ENCODE results near the gene SLC24A4. TPM values are rescaled to one million over a fixed set of nuclear protein-coding genes. Genes with fewer than 3 reads are reported as not detected.

Gene SLC24A4
- total and polyA plus RNA-seq, 2 experiments from 2014 or later = 0.46 to 0.50 TPM

DNA sequence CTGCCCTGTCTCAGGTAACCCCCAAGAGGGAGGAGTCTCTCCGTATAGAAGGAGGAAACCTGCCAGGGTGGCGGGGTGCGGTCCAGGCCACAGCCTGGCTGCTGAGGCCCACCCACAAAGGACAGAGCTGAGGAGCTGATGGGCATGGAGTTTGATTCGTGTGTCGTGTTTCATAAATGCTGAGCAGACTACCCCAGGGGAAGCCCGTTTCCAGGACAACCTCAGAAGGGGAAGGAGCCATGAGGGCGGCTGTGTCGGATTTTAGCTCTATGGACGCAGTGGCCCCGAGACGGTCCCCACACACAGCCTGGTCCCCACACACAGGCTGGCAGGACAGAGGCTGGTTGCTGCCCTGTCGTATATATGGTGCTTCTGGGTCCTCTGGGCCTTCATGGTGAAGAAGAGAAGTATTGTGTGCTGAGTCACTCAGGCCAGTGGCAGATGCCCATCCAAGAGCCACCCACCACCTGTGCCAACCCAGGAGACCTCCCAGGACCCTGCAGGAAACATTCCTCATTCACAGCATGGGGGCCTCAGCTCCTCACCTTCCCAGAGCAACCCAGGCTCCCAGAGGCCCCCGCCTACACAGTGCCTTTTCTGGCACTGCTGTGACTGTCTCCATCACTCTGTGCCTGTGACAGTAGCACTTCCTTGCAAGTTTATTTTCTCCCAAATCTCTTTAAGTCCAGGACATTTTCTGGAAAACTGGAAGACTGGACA, 127.5 kb downstream of the SLC24A4 start:
- Histone ChIP-seq H3K36me3 (replicated peaks; ENCODE audit: insufficient read depth, low read depth) (no peaks in the 10 kb centered on the region), H3K27me3 (no peaks in the 10 kb centered on the region), H4K20me1 (ENCODE audit: insufficient read depth, poor library complexity, severe bottlenecking) (no peaks in the 10 kb centered on the region), H2AFZ (no peak overlapping the region), H3K9me3 (ENCODE audit: low read depth) (no peaks in the 10 kb centered on the region), H3K27ac (no peak overlapping the region), H3K9me2 (replicated peaks; ENCODE audit: insufficient read depth) (no peaks in the 10 kb centered on the region), H3K4me1 (ENCODE audit: insufficient read depth) (no peaks in the 10 kb centered on the region), H3K4me2 (no peak overlapping the region), H3K4me3 (no peak overlapping the region), H3K79me2 (no peaks in the 10 kb centered on the region)
- WGBS (ENCODE audit: low lambda C conversion rate, missing lambda C conversion rate) = 79% methylated on average over 12 of the region's 13 CpGs
- TF ChIP-seq, protein P1, sequence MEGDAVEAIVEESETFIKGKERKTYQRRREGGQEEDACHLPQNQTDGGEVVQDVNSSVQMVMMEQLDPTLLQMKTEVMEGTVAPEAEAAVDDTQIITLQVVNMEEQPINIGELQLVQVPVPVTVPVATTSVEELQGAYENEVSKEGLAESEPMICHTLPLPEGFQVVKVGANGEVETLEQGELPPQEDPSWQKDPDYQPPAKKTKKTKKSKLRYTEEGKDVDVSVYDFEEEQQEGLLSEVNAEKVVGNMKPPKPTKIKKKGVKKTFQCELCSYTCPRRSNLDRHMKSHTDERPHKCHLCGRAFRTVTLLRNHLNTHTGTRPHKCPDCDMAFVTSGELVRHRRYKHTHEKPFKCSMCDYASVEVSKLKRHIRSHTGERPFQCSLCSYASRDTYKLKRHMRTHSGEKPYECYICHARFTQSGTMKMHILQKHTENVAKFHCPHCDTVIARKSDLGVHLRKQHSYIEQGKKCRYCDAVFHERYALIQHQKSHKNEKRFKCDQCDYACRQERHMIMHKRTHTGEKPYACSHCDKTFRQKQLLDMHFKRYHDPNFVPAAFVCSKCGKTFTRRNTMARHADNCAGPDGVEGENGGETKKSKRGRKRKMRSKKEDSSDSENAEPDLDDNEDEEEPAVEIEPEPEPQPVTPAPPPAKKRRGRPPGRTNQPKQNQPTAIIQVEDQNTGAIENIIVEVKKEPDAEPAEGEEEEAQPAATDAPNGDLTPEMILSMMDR (IDR thresholded peaks at IDR 0.05; ENCODE audit: poor library complexity) = no peak
- TF ChIP-seq EZH2 (IDR thresholded peaks at IDR 0.05; ENCODE audit: borderline replicate concordance) = no peak
- DNase-seq (ENCODE audit: low spot score) = no peak

DNA sequence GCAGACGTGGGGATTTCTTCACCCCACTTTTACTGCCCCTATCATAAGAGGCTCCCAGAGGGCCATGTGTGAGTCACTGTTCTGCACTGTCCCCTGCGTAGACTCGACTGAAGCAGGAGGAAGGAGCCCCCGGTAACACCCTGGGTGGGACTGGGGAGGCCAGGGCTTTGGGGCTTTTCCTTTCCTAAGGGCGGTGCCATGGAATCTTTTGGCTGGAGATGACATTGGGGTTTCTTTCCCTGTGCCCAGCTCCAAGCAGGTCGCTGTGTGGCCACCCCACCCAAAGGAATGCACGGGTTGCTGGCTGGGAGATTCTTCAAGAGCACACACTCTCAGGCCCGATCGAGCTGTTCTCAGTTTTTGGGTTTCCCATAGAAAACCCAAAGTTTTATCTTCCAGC, 128.3 kb downstream of the SLC24A4 start:
- Histone ChIP-seq H3K4me3 (no peak overlapping the region), H3K27ac (no peak overlapping the region), H2AFZ (no peak overlapping the region), H3K4me1 (ENCODE audit: insufficient read depth) (no peaks in the 10 kb centered on the region), H3K4me2 (no peak overlapping the region), H3K27me3 (no peaks in the 10 kb centered on the region), H3K36me3 (replicated peaks; ENCODE audit: insufficient read depth, low read depth) (no peaks in the 10 kb centered on the region), H4K20me1 (ENCODE audit: insufficient read depth, poor library complexity, severe bottlenecking) (no peaks in the 10 kb centered on the region), H3K9me3 (ENCODE audit: low read depth) (no peaks in the 10 kb centered on the region), H3K9me2 (replicated peaks; ENCODE audit: insufficient read depth) (no peaks in the 10 kb centered on the region), H3K79me2 (no peaks in the 10 kb centered on the region)
- 68% methylated on average over 9 of the region's 9 CpGs for WGBS (ENCODE audit: low lambda C conversion rate, missing lambda C conversion rate)
- DNase-seq (ENCODE audit: low spot score) = no peak
- TF ChIP-seq, protein P1 (IDR thresholded peaks at IDR 0.05; ENCODE audit: poor library complexity) = no peak
- TF ChIP-seq EZH2phosphoT487 (IDR thresholded peaks at IDR 0.05; ENCODE audit: low read depth, severe bottlenecking, unreplicated experiment) = no peak
- TF ChIP-seq EZH2 (IDR thresholded peaks at IDR 0.05; ENCODE audit: borderline replicate concordance) = no peak

DNA sequence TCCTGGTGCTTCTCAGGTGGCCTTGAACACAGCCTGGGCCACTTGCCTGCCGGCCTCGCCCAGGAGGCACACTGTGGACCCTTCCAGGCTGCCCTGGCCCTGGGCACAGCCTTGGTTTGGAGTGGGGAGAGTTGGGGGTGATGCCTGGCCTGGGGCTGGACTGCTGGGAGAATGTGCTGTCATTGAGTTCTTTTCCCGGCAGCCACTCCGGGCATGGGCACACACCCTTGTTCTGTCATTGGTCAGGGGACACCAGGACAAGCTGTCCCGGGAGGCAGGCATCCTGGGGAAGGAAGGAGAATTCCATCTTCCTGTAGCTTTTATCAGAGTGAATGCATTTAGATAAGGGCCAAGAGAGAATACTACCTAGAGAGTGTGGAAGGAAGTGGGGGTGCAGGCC, 128.8 kb downstream of the SLC24A4 start:
- Histone ChIP-seq H3K4me2 (no peak overlapping the region), H3K79me2 (no peaks in the 10 kb centered on the region), H4K20me1 (ENCODE audit: insufficient read depth, poor library complexity, severe bottlenecking) (no peaks in the 10 kb centered on the region), H3K4me1 (ENCODE audit: insufficient read depth) (no peaks in the 10 kb centered on the region), H3K36me3 (replicated peaks; ENCODE audit: insufficient read depth, low read depth) (no peaks in the 10 kb centered on the region), H3K9me3 (ENCODE audit: low read depth) (no peaks in the 10 kb centered on the region), H3K4me3 (no peak overlapping the region), H3K9me2 (replicated peaks; ENCODE audit: insufficient read depth) (no peaks in the 10 kb centered on the region), H3K27ac (no peak overlapping the region), H2AFZ (no peak overlapping the region), H3K27me3 (no peaks in the 10 kb centered on the region)
- TF ChIP-seq EZH2 (IDR thresholded peaks at IDR 0.05; ENCODE audit: borderline replicate concordance) (no peak), EZH2phosphoT487 (IDR thresholded peaks at IDR 0.05; ENCODE audit: low read depth, severe bottlenecking, unreplicated experiment) (no peak)
- TF ChIP-seq, protein P1 (IDR thresholded peaks at IDR 0.05; ENCODE audit: poor library complexity) = no peak
- WGBS (ENCODE audit: low lambda C conversion rate, missing lambda C conversion rate) = 68% methylated on average over 5 of the region's 5 CpGs
- no peak for DNase-seq (ENCODE audit: low spot score)

Data from hepatocyte (in vitro differentiated cells).